Stimulated activated CD4-positive, alpha-beta T cell treated with anti-CD3 and anti-CD28 coated beads, Interleukin-2, amount 100 ng/mL, for 4 hours (primary cell): Measurements from ENCODE around the gene BPIFB6.

Experiments used
- DNase-seq: peaks from one replicate; pipeline ENCODE4 v3.0.0-alpha.2; 2020; ENCODE audit warnings: low read depth

BPIFB6 gene

GRCh38 chr20:33064572-33065287 is 33.3 kb downstream of the BPIFB6 start:
- DNase-seq: no peak

DNA sequence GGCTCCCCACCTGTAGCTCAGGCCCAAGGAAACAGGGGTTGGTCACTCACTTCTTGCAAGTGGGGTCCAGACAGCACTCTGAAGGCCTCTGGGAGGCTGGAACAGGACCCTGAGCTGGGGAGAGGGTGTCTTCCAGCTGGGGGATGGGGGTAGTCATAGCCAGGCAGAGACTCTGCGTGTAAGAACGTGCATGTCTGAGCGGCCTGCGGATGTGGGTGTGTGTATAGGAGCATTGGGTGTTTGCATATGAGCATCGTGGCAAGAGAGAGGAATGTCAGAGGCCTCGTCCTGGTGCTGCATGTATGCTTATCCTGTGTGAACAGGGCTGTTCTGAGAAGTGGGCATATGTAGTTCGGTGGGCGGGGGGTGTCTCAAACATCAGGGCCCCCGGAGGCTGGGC is 34.3 kb downstream of the BPIFB6 start:
- DNase-seq: no peak

GRCh38 chr20:33067806-33068205 is 36.4 kb downstream of the BPIFB6 start:
- DNase-seq: no peak

DNA sequence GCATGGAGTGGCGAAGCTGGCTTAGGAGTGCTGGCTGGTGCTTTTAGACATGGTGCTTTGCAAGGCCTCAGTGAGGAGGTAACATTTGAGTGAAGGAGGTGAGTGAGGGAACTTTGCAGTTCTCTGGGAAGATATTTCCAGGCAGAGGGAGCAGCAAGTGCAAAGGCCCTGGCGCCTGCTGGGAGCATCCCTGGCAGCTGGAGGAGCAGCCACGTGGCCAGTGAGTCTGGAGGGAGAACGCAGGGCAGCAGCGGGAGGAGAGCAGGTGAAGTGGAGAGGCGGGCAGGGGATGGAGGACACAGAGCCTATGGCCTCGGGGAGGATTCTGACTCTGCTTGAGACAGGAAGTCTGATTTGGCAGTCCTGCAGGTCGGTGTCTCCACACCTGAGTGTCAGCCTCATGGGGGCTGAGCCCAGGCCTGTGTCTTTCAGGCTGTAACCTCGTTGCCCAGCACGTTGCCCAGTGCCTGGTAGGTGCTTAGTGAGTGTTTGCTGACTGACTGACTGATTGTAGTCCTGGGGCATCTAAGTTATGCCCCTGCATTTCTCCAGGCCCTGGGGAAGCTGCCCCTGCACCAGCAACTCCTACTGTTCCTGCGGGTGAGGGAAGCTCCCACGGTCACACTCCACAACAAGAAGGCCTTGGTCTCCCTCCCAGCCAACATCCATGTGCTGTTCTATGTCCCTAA is 36.9 kb downstream of the BPIFB6 start:
- no peak for DNase-seq

DNA sequence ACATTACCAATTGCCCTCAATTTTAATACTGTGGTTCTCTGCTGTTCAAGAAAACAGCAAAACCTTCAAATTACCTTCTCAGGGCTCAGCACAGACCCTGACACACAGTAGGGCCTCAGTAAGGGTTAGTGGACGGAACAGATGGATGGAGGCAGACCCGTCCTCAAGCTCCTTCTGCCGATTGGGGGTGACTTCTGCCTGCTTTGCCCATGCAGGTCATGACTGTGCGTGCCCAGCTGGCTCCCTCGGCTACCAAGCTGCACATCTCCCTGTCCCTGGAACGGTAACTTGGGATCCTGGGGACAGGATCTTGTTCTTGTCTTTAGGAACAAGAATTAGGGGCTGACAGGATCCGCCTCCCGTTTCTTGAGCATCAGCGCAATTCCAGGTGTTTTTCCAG is 38.2 kb downstream of the BPIFB6 start:
- no peak for DNase-seq

- no peak for DNase-seq
These were observed 38.9 kb downstream of the BPIFB6 start for GRCh38 chr20:33070111-33071053.

DNA sequence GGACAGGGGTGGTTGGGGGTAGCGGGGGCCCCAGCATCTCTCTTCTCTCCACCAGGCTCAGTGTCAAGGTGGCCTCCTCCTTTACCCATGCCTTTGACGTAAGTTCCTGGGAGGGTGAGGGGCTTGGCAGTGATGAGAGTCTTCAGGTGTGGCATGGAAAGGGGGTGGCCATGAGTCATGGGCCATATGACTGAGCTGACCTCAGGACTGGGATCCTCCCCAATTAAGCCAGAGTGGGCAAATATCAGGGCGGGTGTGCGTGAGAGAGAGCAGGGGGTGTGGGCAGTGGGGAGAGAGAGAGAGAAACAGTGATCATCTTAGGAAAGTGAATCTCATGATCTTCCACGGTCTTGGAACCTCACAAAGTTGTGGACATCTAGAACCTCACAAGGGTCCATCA is 39.8 kb downstream of the BPIFB6 start:
- DNase-seq: no peak

DNA sequence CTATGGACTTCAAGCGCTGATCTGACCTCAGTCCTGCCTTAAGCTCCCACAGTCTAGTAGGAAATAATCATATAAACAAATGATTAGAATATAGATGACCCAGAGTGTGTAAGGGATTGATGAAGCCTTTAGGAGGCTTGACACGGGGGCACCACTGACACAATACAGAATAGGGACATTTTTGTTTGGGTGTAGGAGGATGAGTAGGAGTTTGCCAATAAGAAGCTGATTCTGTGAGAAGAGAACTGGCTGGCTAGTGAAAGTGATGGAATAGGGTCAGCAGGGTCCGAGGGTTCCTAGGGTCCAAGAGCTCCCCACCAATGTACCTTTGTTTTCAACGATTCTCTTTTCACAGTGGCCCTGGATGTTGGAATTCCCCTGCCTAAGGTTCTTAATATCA is 40.9 kb downstream of the BPIFB6 start:
- no peak for DNase-seq

GRCh38 chr20:33072813-33073212 is 41.4 kb downstream of the BPIFB6 start:
- no peak for DNase-seq

DNA sequence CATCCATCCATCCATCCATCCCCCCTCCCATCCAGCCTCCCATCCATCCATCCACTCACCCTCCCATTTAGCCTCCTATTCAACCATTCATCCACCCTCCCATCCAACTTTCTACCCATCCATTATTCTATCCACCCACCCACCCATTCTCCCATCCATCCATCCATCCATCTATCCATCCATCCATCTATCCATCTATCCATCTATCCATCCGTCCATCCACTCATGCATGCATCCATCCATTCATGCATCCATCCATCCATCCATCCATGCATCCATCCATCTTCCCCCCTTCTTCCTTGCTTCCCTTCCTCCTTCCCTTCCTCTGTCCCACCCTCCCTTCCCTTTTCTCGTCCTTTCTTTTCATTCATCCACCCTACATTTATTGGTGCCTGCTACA is 43.2 kb downstream of the BPIFB6 start:
- DNase-seq: no peak

DNA sequence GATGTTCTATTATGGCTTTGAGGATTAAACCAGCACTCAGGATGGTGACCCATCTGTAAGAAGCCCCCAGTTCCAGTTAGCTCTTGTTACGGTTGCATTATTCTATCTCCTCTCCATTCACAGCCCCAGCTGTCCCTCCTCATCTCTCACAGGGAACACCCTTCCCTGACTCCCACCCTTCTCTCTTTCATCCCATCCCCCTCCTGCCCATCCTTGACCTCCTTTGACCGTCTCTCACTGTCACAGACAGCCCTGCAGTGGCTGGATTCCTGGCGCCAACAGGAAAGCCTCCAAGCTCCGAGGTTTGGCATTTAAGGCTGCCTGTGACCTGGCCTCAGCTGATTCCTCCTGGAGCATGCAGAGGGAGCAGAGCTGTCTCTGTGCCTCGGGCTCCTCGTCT is 43.8 kb downstream of the BPIFB6 start:
- no peak for DNase-seq

GRCh38 chr20:33076662-33077372 is 45.4 kb downstream of the BPIFB6 start:
- no peak for DNase-seq

- no peak for DNase-seq
These were observed 47.8 kb downstream of the BPIFB6 start, which contains the start of gene BPIFB4 for GRCh38 chr20:33079259-33079658. Gene BPIFB4, plus strand, starts transcription at chr20:33079643. Its CDS starts 1,884 bp downstream, at chr20:33081527.

- DNase-seq: no peak
These were observed 50.1 kb downstream of the BPIFB6 start for GRCh38 chr20:33081411-33082154.

DNA sequence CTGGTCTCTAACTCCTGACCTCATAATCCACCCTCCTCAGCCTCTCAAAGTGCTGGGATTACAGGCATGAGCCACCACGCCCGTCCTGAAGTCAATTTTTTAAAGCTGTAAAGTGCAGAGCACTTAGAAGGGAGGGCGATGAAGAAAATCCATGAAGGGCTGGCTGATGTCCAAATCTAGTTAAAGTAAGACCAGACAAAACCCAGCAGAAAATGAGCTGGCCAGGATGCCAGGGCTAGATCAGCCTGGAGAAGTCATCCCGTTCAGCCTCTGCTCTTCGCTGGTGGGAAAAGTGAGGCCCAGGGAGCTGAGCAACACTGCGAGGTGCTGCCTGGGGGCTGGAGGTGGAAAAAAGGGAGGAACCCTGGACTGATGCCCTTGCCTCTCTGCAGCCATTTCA is 51.1 kb downstream of the BPIFB6 start:
- DNase-seq: no peak

DNA sequence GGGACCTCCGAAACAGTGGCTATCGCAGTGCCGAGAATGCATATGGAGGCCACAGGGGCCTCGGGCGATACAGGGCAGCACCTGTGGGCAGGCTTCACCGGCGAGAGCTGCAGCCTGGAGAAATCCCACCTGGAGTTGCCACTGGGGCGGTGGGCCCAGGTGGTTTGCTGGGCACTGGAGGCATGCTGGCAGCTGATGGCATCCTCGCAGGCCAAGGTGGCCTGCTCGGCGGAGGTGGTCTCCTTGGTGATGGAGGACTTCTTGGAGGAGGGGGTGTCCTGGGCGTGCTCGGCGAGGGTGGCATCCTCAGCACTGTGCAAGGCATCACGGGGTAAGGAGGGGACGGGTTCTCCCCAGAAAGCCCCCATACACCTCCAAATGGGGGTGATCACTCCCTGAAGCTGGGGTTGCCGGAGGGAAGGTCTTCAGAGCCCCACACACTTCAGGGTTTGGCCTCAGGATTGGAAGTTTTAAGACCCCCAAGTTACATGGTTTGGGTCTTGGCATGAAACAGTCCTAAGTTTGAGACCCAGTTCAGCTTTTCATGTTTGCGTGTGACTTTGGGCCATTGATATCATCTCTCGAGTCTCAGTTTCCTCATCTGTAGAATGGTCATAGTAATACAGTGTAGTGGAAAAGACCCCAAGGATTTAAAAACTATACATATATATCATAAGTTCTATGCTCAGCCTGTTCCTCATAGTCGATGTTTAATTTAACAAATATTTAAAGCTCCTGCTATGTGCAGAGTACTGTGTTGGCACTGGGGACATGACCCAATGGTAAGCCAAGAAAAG is 52.3 kb downstream of the BPIFB6 start:
- DNase-seq: no peak

GRCh38 chr20:33084722-33085121 is 53.3 kb downstream of the BPIFB6 start:
- DNase-seq: no peak

DNA sequence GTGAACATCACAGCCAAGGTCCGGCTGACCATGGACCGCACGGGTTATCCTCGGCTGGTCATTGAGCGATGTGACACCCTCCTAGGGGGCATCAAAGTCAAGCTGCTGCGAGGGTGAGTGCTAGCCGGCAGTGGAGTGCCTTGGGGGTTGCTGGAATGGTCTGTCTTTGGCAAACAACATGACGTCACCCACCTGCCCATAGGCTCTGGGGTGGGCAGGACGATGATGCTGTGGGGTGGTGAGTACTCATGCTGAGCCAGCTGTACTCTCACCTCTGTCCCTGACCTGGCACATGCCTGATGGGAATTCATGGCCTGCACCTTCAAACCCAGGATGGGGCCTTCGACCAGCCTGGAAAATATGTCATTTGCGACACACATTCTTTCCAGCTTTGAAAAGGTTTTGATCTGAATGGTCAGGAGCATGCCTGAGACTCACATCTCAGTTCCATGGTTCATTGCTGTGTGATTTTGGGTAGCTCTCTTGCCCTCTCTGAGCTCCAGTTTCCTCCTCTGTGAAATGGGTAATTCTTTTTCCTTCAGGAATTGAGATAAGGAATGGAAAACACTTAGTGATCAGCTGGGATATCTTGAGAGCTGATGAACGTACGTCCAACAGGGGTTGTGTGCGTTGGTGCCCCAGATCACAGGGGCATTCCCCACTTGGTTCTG is 54.7 kb downstream of the BPIFB6 start:
- no peak for DNase-seq

- no peak for DNase-seq
These were observed 59.7 kb downstream of the BPIFB6 start for GRCh38 chr20:33091147-33091546.

- DNase-seq: no peak
These were observed 60.2 kb downstream of the BPIFB6 start for GRCh38 chr20:33091693-33092092.
